ENCODE data around the gene OSBPL1A. TPM values are rescaled to one million over a fixed set of nuclear protein-coding genes. Genes with fewer than 3 reads are reported as not detected.

Gene OSBPL1A
- total and polyA plus RNA-seq, 2 of the 8 experiments (the other 6 are each of a cell fraction or from before 2014, with no cell fraction given): 53.2 to 74.9 TPM

DNA sequence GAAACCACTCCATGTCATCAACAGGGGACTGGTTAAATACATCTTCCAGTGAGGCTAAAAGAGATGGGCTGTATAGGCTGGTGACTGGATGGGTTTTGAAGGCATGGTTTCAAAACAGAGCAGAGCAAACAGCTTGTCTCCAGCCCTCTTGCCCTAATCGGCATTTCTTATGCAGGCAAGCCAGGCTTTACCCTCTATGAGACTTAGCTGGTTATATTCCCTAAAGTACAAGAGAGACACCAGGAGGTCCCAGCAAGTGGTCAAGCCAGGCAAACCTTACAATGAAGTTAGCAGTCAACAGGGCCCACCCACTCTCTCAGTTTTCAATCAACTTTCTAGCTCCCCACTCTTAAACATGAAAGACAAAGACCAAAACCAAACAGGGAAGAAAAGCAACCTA is 19.0 kb downstream of the OSBPL1A start (continued):
- TF ChIP-seq, protein P1, sequence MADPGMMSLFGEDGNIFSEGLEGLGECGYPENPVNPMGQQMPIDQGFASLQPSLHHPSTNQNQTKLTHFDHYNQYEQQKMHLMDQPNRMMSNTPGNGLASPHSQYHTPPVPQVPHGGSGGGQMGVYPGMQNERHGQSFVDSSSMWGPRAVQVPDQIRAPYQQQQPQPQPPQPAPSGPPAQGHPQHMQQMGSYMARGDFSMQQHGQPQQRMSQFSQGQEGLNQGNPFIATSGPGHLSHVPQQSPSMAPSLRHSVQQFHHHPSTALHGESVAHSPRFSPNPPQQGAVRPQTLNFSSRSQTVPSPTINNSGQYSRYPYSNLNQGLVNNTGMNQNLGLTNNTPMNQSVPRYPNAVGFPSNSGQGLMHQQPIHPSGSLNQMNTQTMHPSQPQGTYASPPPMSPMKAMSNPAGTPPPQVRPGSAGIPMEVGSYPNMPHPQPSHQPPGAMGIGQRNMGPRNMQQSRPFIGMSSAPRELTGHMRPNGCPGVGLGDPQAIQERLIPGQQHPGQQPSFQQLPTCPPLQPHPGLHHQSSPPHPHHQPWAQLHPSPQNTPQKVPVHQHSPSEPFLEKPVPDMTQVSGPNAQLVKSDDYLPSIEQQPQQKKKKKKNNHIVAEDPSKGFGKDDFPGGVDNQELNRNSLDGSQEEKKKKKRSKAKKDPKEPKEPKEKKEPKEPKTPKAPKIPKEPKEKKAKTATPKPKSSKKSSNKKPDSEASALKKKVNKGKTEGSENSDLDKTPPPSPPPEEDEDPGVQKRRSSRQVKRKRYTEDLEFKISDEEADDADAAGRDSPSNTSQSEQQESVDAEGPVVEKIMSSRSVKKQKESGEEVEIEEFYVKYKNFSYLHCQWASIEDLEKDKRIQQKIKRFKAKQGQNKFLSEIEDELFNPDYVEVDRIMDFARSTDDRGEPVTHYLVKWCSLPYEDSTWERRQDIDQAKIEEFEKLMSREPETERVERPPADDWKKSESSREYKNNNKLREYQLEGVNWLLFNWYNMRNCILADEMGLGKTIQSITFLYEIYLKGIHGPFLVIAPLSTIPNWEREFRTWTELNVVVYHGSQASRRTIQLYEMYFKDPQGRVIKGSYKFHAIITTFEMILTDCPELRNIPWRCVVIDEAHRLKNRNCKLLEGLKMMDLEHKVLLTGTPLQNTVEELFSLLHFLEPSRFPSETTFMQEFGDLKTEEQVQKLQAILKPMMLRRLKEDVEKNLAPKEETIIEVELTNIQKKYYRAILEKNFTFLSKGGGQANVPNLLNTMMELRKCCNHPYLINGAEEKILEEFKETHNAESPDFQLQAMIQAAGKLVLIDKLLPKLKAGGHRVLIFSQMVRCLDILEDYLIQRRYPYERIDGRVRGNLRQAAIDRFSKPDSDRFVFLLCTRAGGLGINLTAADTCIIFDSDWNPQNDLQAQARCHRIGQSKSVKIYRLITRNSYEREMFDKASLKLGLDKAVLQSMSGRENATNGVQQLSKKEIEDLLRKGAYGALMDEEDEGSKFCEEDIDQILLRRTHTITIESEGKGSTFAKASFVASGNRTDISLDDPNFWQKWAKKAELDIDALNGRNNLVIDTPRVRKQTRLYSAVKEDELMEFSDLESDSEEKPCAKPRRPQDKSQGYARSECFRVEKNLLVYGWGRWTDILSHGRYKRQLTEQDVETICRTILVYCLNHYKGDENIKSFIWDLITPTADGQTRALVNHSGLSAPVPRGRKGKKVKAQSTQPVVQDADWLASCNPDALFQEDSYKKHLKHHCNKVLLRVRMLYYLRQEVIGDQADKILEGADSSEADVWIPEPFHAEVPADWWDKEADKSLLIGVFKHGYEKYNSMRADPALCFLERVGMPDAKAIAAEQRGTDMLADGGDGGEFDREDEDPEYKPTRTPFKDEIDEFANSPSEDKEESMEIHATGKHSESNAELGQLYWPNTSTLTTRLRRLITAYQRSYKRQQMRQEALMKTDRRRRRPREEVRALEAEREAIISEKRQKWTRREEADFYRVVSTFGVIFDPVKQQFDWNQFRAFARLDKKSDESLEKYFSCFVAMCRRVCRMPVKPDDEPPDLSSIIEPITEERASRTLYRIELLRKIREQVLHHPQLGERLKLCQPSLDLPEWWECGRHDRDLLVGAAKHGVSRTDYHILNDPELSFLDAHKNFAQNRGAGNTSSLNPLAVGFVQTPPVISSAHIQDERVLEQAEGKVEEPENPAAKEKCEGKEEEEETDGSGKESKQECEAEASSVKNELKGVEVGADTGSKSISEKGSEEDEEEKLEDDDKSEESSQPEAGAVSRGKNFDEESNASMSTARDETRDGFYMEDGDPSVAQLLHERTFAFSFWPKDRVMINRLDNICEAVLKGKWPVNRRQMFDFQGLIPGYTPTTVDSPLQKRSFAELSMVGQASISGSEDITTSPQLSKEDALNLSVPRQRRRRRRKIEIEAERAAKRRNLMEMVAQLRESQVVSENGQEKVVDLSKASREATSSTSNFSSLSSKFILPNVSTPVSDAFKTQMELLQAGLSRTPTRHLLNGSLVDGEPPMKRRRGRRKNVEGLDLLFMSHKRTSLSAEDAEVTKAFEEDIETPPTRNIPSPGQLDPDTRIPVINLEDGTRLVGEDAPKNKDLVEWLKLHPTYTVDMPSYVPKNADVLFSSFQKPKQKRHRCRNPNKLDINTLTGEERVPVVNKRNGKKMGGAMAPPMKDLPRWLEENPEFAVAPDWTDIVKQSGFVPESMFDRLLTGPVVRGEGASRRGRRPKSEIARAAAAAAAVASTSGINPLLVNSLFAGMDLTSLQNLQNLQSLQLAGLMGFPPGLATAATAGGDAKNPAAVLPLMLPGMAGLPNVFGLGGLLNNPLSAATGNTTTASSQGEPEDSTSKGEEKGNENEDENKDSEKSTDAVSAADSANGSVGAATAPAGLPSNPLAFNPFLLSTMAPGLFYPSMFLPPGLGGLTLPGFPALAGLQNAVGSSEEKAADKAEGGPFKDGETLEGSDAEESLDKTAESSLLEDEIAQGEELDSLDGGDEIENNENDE (IDR thresholded peaks at IDR 0.05; ENCODE audit: insufficient replicate concordance, low read length): peak; percentile 62
- TF ChIP-seq KDM4A (IDR thresholded peaks at IDR 0.05; ENCODE audit: low read depth, low read length, severe bottlenecking) (no peak), KDM5A (IDR thresholded peaks at IDR 0.05; ENCODE audit: low read length) (no peak), NANOG (IDR thresholded peaks at IDR 0.05; ENCODE audit: insufficient read depth, low read depth, low read length, poor library complexity, severe bottlenecking) (peak; percentile 11), POU5F1 (IDR thresholded peaks at IDR 0.05; ENCODE audit: low read depth, low read length) (no peak; the same call in 1 of the 2 replicates), SP4 (IDR thresholded peaks at IDR 0.05; ENCODE audit: low read length) (no peak)
